T-helper 2 cell treated with Interferon-gamma antibody and Interleukin-4, amounts not matched to agents 5 μg/mL and 100 μg/mL, for 36 hours (primary cell): ENCODE results near the gene VWA8.

Experiments
- DNase-seq: peaks from one replicate; pipeline ENCODE4 v3.0.0; 2021; ENCODE audit warnings: low spot score
- H3K27ac Mint-ChIP-seq: one replicate; pipeline ENCODE4 v1.8.0; 2021; ENCODE audit warnings: mild to moderate bottlenecking, mixed read lengths
- H3K27me3 Mint-ChIP-seq: one replicate; pipeline ENCODE4 v1.8.0; 2021; ENCODE audit warnings: low read depth, mixed read lengths
- H3K36me3 Mint-ChIP-seq: one replicate; pipeline ENCODE4 v1.8.0; 2021; ENCODE audit warnings: low read depth, mixed read lengths
- H3K4me1 Mint-ChIP-seq: one replicate; pipeline ENCODE4 v1.8.0; 2021; ENCODE audit warnings: low read depth, mixed read lengths
- H3K4me3 Mint-ChIP-seq: one replicate; pipeline ENCODE4 v1.8.0; 2022; ENCODE audit warnings: mild to moderate bottlenecking, moderate library complexity, mixed read lengths
- H3K9me3 Mint-ChIP-seq: one replicate; pipeline ENCODE4 v1.8.0; 2021; ENCODE audit warnings: mixed read lengths

VWA8 gene

GRCh38 chr13:41960637-41961465, at the start of gene VWA8:
Gene VWA8 (minus strand): TSS chr13:41961109. CDS start chr13:41961015, 94 bp downstream.
- Mint-ChIP-seq H3K9me3 (no peaks in the 10 kb centered on the region), H3K27me3 (no peaks in the 10 kb centered on the region), H3K4me1 (peaks cover 35% of the 10 kb centered on the region), H3K36me3 (peaks cover 4% of the 10 kb centered on the region), H3K27ac (peak within 1 kb of the TSS; percentile 88), H3K4me3 (peak within 1 kb of the TSS; percentile 93)
- DNase-seq = peak; percentile 82

GRCh38 chr13:42009057-42009456, 48.1 kb upstream of the VWA8 start:
- Mint-ChIP-seq H3K27me3 (peaks cover under 1% of the 10 kb centered on the region), H3K9me3 (no peaks in the 10 kb centered on the region), H3K4me1 (no peaks in the 10 kb centered on the region), H3K27ac (no peak overlapping the region), H3K4me3 (no peak overlapping the region), H3K36me3 (no peaks in the 10 kb centered on the region)
- no peak for DNase-seq

- Mint-ChIP-seq H3K27ac (no peak overlapping the region), H3K4me3 (no peak overlapping the region), H3K27me3 (no peaks in the 10 kb centered on the region), H3K36me3 (no peaks in the 10 kb centered on the region), H3K4me1 (no peaks in the 10 kb centered on the region), H3K9me3 (no peaks in the 10 kb centered on the region)
- DNase-seq = no peak
Observed at GRCh38 chr13:42007844-42008243, 46.9 kb upstream of the VWA8 start.

GRCh38 chr13:42002066-42002465, 41.2 kb upstream of the VWA8 start:
- Mint-ChIP-seq H3K4me1 (no peaks in the 10 kb centered on the region), H3K27me3 (peaks cover 16% of the 10 kb centered on the region), H3K27ac (no peak overlapping the region), H3K9me3 (no peaks in the 10 kb centered on the region), H3K36me3 (no peaks in the 10 kb centered on the region), H3K4me3 (no peak overlapping the region)
- no peak for DNase-seq

- no peaks in the 10 kb centered on the region for H3K4me1 Mint-ChIP-seq
- DNase-seq = no peak
- H3K4me3 Mint-ChIP-seq = no peak overlapping the region
- peaks cover 16% of the 10 kb centered on the region for H3K27me3 Mint-ChIP-seq
- H3K27ac Mint-ChIP-seq = no peak overlapping the region
- H3K36me3 Mint-ChIP-seq = no peaks in the 10 kb centered on the region
- no peaks in the 10 kb centered on the region for H3K9me3 Mint-ChIP-seq
Observed at GRCh38 chr13:42001580-42001979, 40.7 kb upstream of the VWA8 start.

- Mint-ChIP-seq H3K36me3 (no peaks in the 10 kb centered on the region), H3K4me3 (no peak overlapping the region), H3K9me3 (no peaks in the 10 kb centered on the region), H3K4me1 (peaks cover 2% of the 10 kb centered on the region), H3K27me3 (peaks cover 16% of the 10 kb centered on the region), H3K27ac (no peak overlapping the region)
- no peak for DNase-seq
Observed at GRCh38 chr13:42000846-42001245, 39.9 kb upstream of the VWA8 start.

GRCh38 chr13:41997396-41997795, 36.5 kb upstream of the VWA8 start:
- Mint-ChIP-seq H3K36me3 (no peaks in the 10 kb centered on the region), H3K4me1 (peaks cover 2% of the 10 kb centered on the region), H3K27ac (no peak overlapping the region), H3K27me3 (peaks cover 23% of the 10 kb centered on the region), H3K4me3 (no peak overlapping the region), H3K9me3 (no peaks in the 10 kb centered on the region)
- DNase-seq = no peak

GRCh38 chr13:41995946-41996345, 35.0 kb upstream of the VWA8 start:
- no peaks in the 10 kb centered on the region for H3K9me3 Mint-ChIP-seq
- H3K36me3 Mint-ChIP-seq = no peaks in the 10 kb centered on the region
- H3K4me3 Mint-ChIP-seq = no peak overlapping the region
- DNase-seq = no peak
- peaks cover 25% of the 10 kb centered on the region for H3K27me3 Mint-ChIP-seq
- H3K4me1 Mint-ChIP-seq = peaks cover 2% of the 10 kb centered on the region
- H3K27ac Mint-ChIP-seq = no peak overlapping the region

GRCh38 chr13:41995336-41995735, 34.4 kb upstream of the VWA8 start:
- Mint-ChIP-seq H3K27me3 (peaks cover 28% of the 10 kb centered on the region), H3K27ac (no peak overlapping the region), H3K36me3 (no peaks in the 10 kb centered on the region), H3K4me3 (no peak overlapping the region), H3K4me1 (peaks cover 2% of the 10 kb centered on the region), H3K9me3 (no peaks in the 10 kb centered on the region)
- no peak for DNase-seq

- Mint-ChIP-seq H3K4me3 (no peak overlapping the region), H3K27ac (no peak overlapping the region), H3K4me1 (peaks cover 2% of the 10 kb centered on the region), H3K9me3 (no peaks in the 10 kb centered on the region), H3K27me3 (peaks cover 32% of the 10 kb centered on the region), H3K36me3 (no peaks in the 10 kb centered on the region)
- DNase-seq = no peak
Observed at GRCh38 chr13:41994696-41995095, 33.8 kb upstream of the VWA8 start.

GRCh38 chr13:41991936-41992335, 31.0 kb upstream of the VWA8 start:
- Mint-ChIP-seq H3K27me3 (peaks cover 26% of the 10 kb centered on the region), H3K9me3 (no peaks in the 10 kb centered on the region), H3K27ac (no peak overlapping the region), H3K4me3 (no peak overlapping the region), H3K4me1 (peaks cover 2% of the 10 kb centered on the region), H3K36me3 (no peaks in the 10 kb centered on the region)
- DNase-seq = no peak

- no peak overlapping the region for H3K27ac Mint-ChIP-seq
- DNase-seq = no peak
- H3K36me3 Mint-ChIP-seq = no peaks in the 10 kb centered on the region
- H3K4me1 Mint-ChIP-seq = no peaks in the 10 kb centered on the region
- H3K9me3 Mint-ChIP-seq = no peaks in the 10 kb centered on the region
- H3K27me3 Mint-ChIP-seq = peaks cover 28% of the 10 kb centered on the region
- H3K4me3 Mint-ChIP-seq = no peak overlapping the region
Observed at GRCh38 chr13:41988244-41988643, 27.3 kb upstream of the VWA8 start.

- no peak overlapping the region for H3K4me3 Mint-ChIP-seq
- no peaks in the 10 kb centered on the region for H3K9me3 Mint-ChIP-seq
- H3K36me3 Mint-ChIP-seq = no peaks in the 10 kb centered on the region
- no peak overlapping the region for H3K27ac Mint-ChIP-seq
- DNase-seq = no peak
- peaks cover 25% of the 10 kb centered on the region for H3K27me3 Mint-ChIP-seq
- H3K4me1 Mint-ChIP-seq = no peaks in the 10 kb centered on the region
Observed at GRCh38 chr13:41985788-41986508, 25.0 kb upstream of the VWA8 start.

- Mint-ChIP-seq H3K27ac (no peak overlapping the region), H3K27me3 (peaks cover 10% of the 10 kb centered on the region), H3K36me3 (no peaks in the 10 kb centered on the region), H3K4me3 (no peak overlapping the region), H3K4me1 (peaks cover 3% of the 10 kb centered on the region), H3K9me3 (no peaks in the 10 kb centered on the region)
- DNase-seq = no peak
Observed at GRCh38 chr13:41981951-41982715, 21.2 kb upstream of the VWA8 start.
